K562 (cell line): Measurements from ENCODE around the gene CST7. TPM values are rescaled to one million over a fixed set of nuclear protein-coding genes. Genes with fewer than 3 reads are reported as not detected.

Source experiments
- ATAC-seq: fragments of 200-7000 bp; cut with Tn5 transposase; 3 replicates; pipeline ENCODE4 v1.9.1; 2020; ENCODE audit warnings: moderate library complexity
- BruUV-seq: library from RNA; stranded (reverse); fragments of 400-500 nt; replicated peaks from 2 replicates; lab custom pipeline; 2021; lab: Mats Ljungman, UMichigan
- CTCF ChIA-PET: fragments of 300-600 bp; formaldehyde crosslinking; extraction: SDS; loops from one replicate; lab custom pipeline; 2021; ENCODE audit warnings: low intra/inter-chr PET ratio; lab: Yijun Ruan, JAX
- POLR2A ChIA-PET: fragments of 300-600, 350-650 bp; sonication (Branson Sonifier 250); formaldehyde crosslinking; extraction: SDS; loops from one replicate; lab custom pipeline; 2021; ENCODE audit warnings: antibody characterized with exemption, inconsistent platforms; lab: Yijun Ruan, JAX
- DNase-seq, 4 experiments: peaks; one replicate each; pipeline versions ENCODE4 v3.0.0 to v3.0.0-alpha.2; 2011 to 2018; ENCODE audit warnings: low spot score in 3 of 4, mixed read lengths in 3 of 4; ENCODE audit errors: extremely low read depth in 1 of 4
- FAIRE-seq: peaks from 2 replicates; lab custom pipeline; 2011; peaks lifted over from hg19 to GRCh38; lab: Jason Lieb, UNC
- H2AFZ ChIP-seq: 2 replicates; pipeline ENCODE4 v1.6.0; 2011; ENCODE audit warnings: low read depth, low read length, control low read depth, inconsistent platforms
- H3K27ac ChIP-seq: fragments of 200-600 bp; 3 replicates; pipeline ENCODE4 v1.8.0; 2011; ENCODE audit warnings: low read depth, mild to moderate bottlenecking, control low read depth, inconsistent platforms, low read length, moderate library complexity, mixed read lengths; ENCODE audit errors: extremely low read depth
- H3K27me3 ChIP-seq, 2 experiments: fragments of 300-600 bp in 1 of 2; 2 replicates in 1 of 2; 3 replicates in 1 of 2; pipeline versions ENCODE4 v1.6.0 to v1.8.0; 2011; ENCODE audit warnings: inconsistent platforms in 2 of 2, low read length in 2 of 2, mild to moderate bottlenecking in 1 of 2, mixed read lengths in 1 of 2, moderate library complexity in 1 of 2; ENCODE audit not compliant: control insufficient read depth in 2 of 2, insufficient read depth in 2 of 2
- H3K36me3 ChIP-seq: fragments of 300-600 bp; 3 replicates; pipeline ENCODE4 v1.8.0; 2011; ENCODE audit warnings: mild to moderate bottlenecking, low read length, inconsistent platforms; ENCODE audit not compliant: control insufficient read depth, insufficient read depth
- H3K4me1 ChIP-seq, 2 experiments: fragments of 200-600 bp in 1 of 2; replicated peaks in 1 of 2; 2 replicates in 1 of 2; 3 replicates in 1 of 2; pipeline versions ENCODE4 v1.5.1 to v1.8.0; 2011; ENCODE audit warnings: inconsistent platforms in 2 of 2, low read length in 2 of 2, mild to moderate bottlenecking in 1 of 2, mixed read lengths in 1 of 2, moderate library complexity in 1 of 2; ENCODE audit not compliant: control insufficient read depth in 2 of 2, insufficient read depth in 2 of 2
- H3K4me2 ChIP-seq: 2 replicates; pipeline ENCODE4 v1.6.1; 2011; ENCODE audit warnings: low read length, control low read depth, inconsistent platforms, mixed read lengths; ENCODE audit not compliant: insufficient read depth
- H3K4me3 ChIP-seq: fragments of 200-600 bp; sonication (generic), shearing (Covaris generic); 2 replicates; pipeline ENCODE4 v1.5.1; 2016; ENCODE audit warnings: control low read depth, inconsistent platforms
- H3K79me2 ChIP-seq: fragments of 200-600 bp; 3 replicates; pipeline ENCODE4 v1.8.0; 2011; ENCODE audit warnings: low read length, inconsistent platforms; ENCODE audit not compliant: control insufficient read depth, insufficient read depth
- H3K9ac ChIP-seq, 2 experiments: 2 replicates each; pipeline versions ENCODE4 v1.6.0 to v1.6.1; 2011; ENCODE audit warnings: low read depth in 2 of 2, low read length in 2 of 2, control low read depth in 1 of 2, inconsistent platforms in 1 of 2, mild to moderate bottlenecking in 1 of 2, mixed read lengths in 1 of 2; ENCODE audit not compliant: insufficient read depth in 1 of 2
- H3K9me1 ChIP-seq: one replicate; pipeline ENCODE4 v1.6.0; 2011; ENCODE audit warnings: inconsistent platforms, mild to moderate bottlenecking, low read length, moderate library complexity; ENCODE audit not compliant: control insufficient read depth, insufficient read depth
- H3K9me3 ChIP-seq: replicated peaks from 2 replicates; pipeline ENCODE4 v1.5.1; 2011; ENCODE audit warnings: low read depth, low read length, inconsistent platforms; ENCODE audit not compliant: control insufficient read depth, insufficient read depth
- H4K20me1 ChIP-seq: replicated peaks from 2 replicates; pipeline ENCODE4 v1.6.1; 2011; ENCODE audit warnings: low read length, inconsistent platforms, mixed read lengths; ENCODE audit not compliant: control insufficient read depth, insufficient read depth
- LARP7 ChIP-seq: fragments of 450-650 bp; IDR thresholded peaks from 2 replicates; pipeline ENCODE4 v1.6.1; 2016
- SOX6 ChIP-seq: fragments of 450-650 bp; IDR thresholded peaks from 2 replicates; pipeline ENCODE4 v1.6.1; 2014; ENCODE audit warnings: mild to moderate bottlenecking
- whole genome bisulfite sequencing: fragments of 100-300 bp; shearing (Covaris generic); methylation state at CpG from one replicate; pipeline ENCODE4 v1.1.6; 2016; ENCODE audit warnings: low coverage, mixed read lengths; ENCODE audit not compliant: insufficient coverage; ENCODE audit errors: missing lambda C conversion rate; 5-methylcytosine and 5-hydroxymethylcytosine counted together
- in situ Hi-C: fragments of 300-500 bp; cut with MboI; formaldehyde crosslinking; loops from 4 replicates; pipeline ENCODE4 v1.15.0; 2018; ENCODE audit warnings: inconsistent platforms, mixed read lengths
- intact Hi-C: fragments of 100-400 bp; cut with micrococcal nuclease; formaldehyde crosslinking; loops from 2 replicates; pipeline ENCODE4 v1.14.2; 2022
- polyA plus RNA-seq, 8 experiments: library from polyadenylated mRNA; depleted of rRNA in 4 of 8; stranded (reverse) in 5 of 8; unstranded in 3 of 8; fragments of >200 nt; fragmentation: Nextera tagmentation in 2 of 8; fragmentation: Illumina TruSeq in 1 of 8; extraction: Ambion mirVana in 2 of 8; extraction: Trizol in 1 of 8; gene quantifications; 2 replicates each; pipeline versions ENCODE4 v1.2.1 to v1.2.3, GENCODE V29; 2011 to 2014; ENCODE audit warnings: inconsistent platforms in 1 of 8, missing spikeins in 1 of 8
- total RNA-seq, 7 experiments: library from RNA; depleted of rRNA in 6 of 7; stranded (reverse); fragments of >200 nt in 6 of 7; fragmentation: Illumina TruSeq in 2 of 7; extraction: Trizol in 2 of 7; gene quantifications; 2 replicates each; pipeline versions ENCODE4 v1.2.1 to v1.2.3, GENCODE V29; 2011 to 2021; ENCODE audit warnings: low replicate concordance in 1 of 7
- TF ChIP-seq, protein P1 (sequence below), 2 experiments: fragments of 450-650 bp; IDR thresholded peaks; 2 replicates each; pipeline ENCODE4 v1.6.1; 2018; ENCODE audit warnings: mild to moderate bottlenecking in 2 of 2, low read depth in 1 of 2; ENCODE audit not compliant: partially characterized antibody in 2 of 2

The CST7 gene
- total and polyA plus RNA-seq, 9 of the 15 experiments (the other 6 are each of a cell fraction or from before 2014, with no cell fraction given) = not detected

DNA sequence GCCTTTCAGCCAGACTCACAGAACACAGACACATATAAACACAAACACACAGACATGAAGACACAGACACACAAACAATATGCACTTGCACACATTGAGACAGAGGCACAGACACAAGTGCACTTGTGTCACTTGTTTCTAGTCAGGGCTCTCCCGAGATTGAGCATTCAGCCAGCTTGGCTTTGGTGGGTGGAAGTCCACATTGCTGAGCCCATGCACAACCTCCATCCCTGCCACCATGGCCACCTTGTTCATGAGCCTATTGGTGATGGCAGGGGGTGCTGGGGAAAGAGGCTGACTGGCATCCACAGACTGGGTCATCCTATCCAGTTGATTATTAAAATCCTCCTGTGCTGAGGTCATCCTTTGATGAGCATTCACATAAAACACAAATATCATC lies 11.5 kb upstream of the CST7 start (continued):
- TF ChIP-seq, protein P1, sequence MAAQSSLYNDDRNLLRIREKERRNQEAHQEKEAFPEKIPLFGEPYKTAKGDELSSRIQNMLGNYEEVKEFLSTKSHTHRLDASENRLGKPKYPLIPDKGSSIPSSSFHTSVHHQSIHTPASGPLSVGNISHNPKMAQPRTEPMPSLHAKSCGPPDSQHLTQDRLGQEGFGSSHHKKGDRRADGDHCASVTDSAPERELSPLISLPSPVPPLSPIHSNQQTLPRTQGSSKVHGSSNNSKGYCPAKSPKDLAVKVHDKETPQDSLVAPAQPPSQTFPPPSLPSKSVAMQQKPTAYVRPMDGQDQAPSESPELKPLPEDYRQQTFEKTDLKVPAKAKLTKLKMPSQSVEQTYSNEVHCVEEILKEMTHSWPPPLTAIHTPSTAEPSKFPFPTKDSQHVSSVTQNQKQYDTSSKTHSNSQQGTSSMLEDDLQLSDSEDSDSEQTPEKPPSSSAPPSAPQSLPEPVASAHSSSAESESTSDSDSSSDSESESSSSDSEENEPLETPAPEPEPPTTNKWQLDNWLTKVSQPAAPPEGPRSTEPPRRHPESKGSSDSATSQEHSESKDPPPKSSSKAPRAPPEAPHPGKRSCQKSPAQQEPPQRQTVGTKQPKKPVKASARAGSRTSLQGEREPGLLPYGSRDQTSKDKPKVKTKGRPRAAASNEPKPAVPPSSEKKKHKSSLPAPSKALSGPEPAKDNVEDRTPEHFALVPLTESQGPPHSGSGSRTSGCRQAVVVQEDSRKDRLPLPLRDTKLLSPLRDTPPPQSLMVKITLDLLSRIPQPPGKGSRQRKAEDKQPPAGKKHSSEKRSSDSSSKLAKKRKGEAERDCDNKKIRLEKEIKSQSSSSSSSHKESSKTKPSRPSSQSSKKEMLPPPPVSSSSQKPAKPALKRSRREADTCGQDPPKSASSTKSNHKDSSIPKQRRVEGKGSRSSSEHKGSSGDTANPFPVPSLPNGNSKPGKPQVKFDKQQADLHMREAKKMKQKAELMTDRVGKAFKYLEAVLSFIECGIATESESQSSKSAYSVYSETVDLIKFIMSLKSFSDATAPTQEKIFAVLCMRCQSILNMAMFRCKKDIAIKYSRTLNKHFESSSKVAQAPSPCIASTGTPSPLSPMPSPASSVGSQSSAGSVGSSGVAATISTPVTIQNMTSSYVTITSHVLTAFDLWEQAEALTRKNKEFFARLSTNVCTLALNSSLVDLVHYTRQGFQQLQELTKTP (IDR thresholded peaks at IDR 0.05; ENCODE audit: low read depth in 1 of 2, partially characterized antibody in 2 of 2) = no peak
- no peak for TF ChIP-seq LARP7

DNA sequence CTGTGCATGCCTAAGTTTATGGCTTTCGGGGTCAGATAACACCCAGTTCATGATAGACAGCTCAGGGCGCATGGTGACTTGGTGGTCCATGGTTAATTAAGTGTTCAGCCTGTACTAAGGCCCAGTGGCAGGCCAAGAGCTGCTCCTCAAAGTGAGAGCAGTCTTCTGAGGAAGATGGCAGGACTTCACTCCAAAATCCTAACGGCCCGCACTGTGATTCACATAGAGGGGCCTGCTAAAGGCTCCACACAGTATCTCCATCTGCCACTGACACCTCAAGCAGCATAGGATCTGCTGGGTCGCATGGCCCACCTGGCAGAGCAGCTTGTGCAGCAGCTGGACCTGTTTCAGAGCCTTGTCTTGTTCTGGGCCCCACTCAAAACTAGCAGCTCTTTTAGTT lies 10.6 kb upstream of the CST7 start:
- Histone ChIP-seq H3K4me1 (no peaks in the 10 kb centered on the region; a peak in 1 of 5 replicates), H3K36me3 (no peaks in the 10 kb centered on the region), H3K4me2 (no peak overlapping the region), H2AFZ (no peak overlapping the region), H3K9me3 (no peaks in the 10 kb centered on the region), H3K9me1 (no peaks in the 10 kb centered on the region), H3K4me3 (no peak overlapping the region), H3K79me2 (no peaks in the 10 kb centered on the region), H3K9ac (no peak overlapping the region), H3K27me3 (no peaks in the 10 kb centered on the region), H4K20me1 (no peaks in the 10 kb centered on the region), H3K27ac (no peak overlapping the region)
- intact Hi-C loops = no loop called here
- TF ChIP-seq SOX6 = no peak
- in situ Hi-C loops = no loop called here
- DNase-seq (no peak), ATAC-seq (no peak), FAIRE-seq (no peak)
- ChIA-PET POLR2A (interaction anchor here (0.6 kb wide), 1 partner anchor 13 kb away, joined by 3 read pairs; no protein-coding TSS in a partner anchor), CTCF (no interaction called here)
- no TSS peak for BruUV-seq
- 0% methylated on average over 5 of the region's 5 CpGs for WGBS
